HG03139 (cell line): ENCODE data around the gene RAB31.

Source experiments
- ATAC-seq: cut with Tn5 transposase; IDR thresholded peaks from one replicate; pipeline ENCODE4 v1.9.1; 2021; ENCODE audit not compliant: unreplicated experiment

Gene RAB31

DNA sequence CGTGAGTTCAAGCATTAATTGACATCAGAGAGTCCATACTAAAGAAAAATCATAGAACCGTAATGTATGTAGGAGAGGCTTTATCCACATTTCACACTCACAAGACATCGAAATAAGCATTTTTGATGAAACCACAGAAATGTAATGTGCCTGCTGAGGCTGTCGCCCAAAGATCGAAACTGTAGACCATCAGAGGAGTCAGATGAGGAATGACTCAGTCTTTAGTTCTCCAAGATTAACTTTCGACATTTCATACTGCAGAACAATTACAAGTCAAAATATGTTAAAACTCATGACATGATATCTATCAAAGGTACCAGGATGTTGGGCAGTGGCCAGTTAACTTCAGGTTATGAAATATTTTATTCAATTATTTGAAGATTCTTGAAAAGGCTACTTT is 79.6 kb downstream of the RAB31 start:
- ATAC-seq = no peak

DNA sequence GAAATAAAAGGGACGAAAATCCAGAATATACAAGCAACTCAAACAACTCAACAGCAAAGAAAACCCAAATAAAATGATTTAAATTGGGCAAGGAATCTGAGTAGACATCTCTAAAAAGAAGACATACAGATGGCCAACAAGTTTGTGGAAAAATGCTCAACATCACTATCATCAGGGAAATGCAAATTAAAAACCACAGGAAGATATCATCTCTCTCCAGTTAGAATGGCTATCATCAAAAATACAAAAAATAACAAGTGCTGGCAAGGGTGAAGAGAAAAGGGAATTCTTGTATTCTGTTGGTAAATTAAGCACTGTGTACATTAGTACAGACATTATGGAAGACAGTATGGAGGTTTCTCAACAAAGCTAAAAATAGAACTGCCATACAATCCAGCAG is 80.0 kb downstream of the RAB31 start:
- no peak for ATAC-seq

DNA sequence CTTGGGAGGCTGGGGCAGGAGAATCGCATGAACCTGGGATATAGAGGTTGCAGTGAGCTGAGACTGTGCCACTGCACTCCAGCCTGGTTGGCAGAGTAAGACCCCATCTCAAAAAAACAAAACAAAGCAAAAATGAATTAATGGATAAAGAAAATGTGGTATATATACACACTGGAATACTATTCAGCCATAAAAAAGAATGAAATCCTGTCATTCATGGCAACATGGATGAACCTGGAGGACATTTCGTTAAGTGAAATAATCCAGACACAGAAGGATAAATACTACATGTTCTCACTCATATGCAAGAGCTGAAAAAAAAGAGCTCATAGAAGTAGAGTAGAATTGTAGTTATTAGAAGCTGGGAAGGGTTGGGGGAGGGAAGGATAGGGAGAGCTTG is 80.8 kb downstream of the RAB31 start:
- ATAC-seq = no peak

DNA sequence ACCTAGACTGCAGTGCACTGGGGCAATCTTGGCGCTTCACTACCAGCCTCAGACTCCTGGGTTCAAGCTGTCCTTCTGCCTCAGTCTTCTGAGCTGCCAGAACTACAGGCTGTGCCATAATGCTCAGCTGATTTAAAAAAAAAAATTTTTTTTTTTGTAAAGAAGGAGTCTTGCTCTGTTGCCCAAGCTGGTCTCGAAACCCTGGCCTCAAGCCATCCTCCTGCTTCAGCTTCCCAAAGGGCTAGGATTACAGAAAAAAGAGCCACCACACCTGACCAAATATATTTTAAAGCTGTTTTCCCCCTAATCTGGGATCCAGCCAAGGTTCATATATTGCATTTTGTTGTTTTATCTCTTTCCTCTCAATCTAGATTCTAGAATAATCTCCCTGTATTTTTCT is 82.2 kb downstream of the RAB31 start:
- no peak for ATAC-seq

DNA sequence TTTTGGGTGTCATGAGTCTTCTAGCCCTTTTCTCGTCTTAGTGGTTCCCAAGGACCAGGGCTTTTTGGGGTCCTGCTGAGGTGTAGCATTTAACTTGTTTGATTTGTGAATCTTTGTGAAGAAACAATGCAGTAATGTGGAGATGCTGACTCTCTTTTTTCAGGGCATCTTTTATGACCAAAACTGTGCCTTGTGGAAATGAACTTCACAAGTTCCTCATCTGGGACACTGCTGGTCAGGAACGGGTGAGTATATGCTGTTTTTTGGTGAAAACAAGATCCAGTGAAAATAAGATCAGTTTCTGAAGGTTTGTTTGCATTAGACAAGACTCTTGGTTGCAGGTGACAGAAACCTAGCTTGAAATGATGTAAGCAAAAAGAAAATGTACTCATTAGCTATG is 83.9 kb downstream of the RAB31 start:
- ATAC-seq = no peak

DNA sequence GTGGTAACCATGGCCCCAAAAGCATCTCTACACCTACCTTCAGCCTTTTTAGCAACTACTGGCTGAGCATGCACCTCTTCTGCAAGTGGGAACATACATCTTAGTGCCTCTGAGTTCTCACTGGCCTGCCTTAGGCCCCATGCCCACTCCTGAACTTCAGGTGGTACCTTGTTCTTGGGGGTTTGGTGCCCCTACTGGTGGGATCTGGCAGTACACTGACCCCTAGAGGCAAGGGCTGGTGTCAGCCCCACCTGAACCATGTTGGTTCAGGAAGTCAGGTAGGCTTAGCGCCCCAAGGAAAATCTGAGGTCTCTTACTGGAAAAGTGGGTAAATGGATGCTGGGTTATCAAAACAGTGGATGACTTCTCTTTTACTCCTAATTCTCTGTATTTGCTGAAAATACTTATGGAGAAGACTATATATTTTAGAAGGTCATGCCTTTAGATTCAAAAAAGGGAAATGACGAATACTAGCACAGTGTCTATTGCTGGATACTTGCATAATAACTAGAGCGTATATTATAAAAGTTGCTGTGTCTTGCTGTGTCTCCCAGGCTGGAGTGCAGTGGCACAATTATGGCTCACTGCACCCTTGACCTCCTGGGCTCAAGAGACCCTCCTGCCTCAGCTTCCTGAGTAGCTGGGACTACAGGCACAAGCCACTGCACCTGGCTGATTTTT is 84.6 kb downstream of the RAB31 start:
- ATAC-seq = no peak

DNA sequence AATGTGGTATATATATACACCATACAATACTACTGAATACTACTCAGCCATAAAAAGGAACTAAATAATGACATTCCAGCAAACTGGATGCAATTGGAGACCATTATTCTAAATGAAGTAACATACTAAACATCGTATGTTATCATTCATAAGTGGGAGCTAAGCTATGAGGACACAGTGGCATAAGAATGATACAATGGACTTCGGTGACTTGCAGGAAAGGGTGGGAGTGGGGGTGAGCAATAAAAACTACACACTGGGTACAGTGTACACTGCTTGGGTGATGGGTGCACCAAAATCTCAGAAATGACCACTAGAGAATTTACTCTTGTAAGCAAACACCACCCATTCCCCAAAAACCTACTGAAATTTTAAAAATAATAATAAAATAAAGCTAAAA is 87.9 kb downstream of the RAB31 start:
- no peak for ATAC-seq

DNA sequence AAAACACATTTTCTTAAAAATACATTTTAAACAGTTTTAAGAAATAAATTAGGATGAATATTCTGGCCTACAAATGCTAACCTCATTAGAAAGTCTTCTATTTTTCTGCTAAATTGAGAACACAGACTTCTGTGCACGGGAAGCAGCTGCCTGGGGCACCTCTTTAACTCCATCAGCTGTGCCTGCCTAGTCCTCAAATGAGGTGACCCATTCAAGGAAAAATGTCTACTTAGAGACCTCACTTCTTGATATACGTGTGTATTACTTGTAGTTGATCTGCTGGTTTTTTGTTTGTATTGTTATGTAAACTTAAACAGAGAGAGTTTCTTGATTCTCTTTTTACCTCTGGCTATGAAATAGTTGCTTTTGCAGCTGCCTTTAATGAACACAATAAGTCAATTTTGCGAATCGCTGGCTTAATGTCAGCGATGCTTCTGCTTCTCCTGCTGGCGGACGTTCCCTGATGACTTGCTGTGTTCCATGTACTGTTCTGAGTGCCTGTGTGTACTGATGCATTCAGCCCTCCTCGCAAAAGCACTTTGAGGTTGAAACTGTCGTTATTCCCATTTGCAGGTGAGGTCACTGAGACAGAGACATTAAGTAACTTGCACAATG is 88.9 kb downstream of the RAB31 start:
- no peak for ATAC-seq

DNA sequence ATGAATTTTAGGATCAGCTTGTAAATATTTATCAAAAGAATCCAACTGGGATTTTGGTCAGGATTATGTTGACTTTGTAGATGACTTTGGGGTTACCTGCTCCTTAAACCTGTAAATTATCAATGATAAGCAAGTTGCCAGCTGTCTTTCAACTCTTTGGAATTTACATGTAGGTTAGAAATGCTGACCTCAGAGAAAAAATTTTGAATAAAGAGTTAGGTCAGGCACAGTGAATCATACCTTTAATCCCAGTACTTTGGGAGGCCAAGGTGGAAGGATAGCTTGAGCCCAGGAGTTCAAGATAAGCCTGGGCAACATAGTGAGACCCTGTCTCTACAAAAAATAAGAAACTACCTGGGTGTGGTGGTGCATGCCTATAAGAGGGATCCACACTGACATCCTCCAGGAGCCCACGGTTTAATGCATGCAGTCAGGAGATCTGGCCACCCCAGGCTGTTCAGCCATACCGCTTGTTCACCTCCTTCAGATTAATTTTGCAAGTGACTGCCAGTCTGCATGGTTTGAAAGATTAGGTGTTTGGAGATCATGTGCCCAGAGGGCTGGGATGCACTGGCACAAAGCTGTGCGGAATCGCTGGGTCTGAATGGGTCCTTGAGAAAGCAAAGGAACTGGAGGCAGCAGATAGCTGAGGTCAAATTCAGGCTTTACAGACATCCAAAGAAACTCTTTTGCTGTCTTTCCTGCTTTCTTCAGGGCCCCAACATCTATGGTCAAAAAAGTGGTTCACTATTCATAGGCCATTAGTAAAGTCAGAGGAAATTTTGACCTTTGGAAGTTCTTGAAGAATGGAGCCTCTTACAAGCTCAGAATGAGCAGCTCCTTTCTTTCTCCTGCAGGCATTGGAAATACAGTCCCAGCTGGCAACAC is 94.3 kb downstream of the RAB31 start:
- no peak for ATAC-seq

DNA sequence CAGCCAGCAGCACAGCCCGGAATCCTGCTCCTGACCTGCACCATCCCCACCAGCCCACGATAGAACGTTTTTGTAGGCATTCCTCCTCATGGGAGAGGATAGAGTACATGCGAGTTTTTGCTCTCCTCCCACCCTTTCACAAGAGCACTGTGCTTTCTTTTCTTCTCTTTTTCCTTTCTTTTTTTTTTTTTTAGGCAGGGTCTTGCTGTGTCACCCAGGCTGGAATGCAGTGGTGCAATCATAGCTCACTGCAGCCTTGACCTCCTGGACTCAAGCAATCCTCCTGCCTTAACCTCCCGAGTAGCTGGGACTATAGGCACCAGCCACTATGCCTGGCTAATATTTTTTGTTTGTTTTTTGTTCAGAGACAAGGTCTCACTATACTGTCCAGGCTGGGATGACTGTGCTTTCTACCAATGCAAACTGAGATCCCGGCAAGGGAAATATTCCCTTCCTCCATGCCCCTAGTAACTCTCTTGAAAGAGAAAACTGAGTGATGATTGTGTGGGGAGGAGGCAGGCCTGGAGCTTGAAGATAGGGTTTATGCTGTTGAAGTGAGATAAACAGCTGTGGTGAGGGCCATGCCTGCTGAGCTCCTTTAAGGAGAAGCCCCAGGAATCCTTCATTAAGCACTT is 95.1 kb downstream of the RAB31 start:
- no peak for ATAC-seq

DNA sequence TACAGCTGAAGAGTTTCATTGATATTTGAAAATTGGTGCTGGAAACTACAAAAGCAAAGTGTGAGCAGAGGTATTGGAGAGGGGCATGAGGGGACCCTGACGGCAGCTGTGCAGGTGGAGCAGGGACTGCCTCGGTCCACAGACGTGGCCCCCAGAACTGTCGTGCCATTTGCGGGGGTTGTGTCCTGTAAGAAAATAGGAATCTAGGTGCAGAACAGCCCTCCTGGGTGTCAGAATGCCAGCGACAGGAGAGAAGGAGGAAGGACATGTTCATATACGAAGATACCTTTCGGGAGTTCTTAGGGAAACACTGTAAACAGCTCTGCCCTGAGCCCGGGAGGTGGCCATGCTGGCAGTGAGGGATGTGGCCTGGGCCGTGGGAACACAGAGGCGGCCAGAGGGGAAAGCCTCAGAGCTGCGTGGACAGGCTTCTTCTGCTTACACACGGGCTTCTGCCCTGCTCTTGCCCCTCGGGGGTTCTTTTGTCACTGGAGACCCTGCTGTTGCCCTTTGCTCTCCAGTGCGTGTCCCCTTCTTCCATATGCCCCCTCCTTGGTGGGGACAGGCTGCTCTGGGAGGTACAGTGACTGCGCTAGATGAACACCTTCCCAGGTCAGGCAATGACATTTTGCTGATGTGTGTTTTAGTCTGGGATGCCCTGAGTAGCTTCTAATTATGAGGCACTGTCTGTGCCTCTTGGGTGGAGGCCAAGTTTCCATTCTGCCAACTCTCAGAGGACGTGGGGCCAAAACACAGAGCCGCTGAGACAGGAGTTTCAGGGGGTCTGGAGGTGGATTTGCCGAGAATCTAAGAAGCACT is 95.8 kb downstream of the RAB31 start:
- ATAC-seq = no peak

DNA sequence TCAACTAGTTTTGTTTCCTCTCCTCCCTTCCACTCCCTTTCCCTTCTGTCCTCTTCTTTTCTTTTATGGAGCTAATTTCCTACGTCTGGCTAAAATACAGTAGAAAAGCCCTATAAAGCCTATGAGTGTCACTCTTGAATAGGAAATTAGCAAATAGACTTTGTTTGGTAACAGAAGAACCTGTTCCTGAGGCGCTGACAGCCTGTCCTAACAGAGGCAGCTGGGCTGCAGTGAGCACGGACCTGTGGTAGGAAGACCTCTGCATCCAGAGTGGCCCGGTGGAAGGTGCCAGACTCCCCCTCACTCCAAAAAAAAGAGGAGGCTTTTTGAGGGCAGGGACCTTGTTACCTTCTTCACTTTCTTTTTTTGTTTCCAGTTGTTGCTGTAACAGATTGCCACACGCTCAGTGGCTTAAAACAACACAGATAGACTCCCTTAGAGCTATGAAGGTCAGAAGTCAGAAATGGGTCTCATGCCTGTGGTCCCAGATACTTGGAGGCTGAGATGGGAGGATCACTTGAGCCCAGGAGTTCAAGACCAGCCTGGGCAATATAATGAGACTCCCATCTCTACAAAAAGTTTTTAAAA is 96.5 kb downstream of the RAB31 start:
- no peak for ATAC-seq

DNA sequence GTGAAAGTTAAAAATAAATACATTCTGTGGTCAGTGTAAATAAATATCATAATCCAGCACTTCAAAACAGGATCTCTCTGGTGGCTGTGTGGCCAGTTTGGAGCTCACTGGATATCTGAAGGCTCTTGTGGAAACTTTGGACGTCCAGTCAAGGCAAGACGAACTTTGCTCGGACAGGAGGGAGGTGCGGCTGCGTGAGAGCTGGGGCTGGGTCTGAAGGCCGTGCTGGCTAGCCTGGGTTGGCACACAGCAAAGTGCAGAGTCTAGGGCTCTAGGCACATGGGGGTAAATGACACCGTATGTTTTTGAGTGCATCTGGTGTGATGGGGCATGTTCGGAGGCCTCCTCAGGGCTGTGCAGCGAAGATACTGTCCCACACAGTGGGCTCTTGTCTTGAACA is 98.8 kb downstream of the RAB31 start:
- no peak for ATAC-seq

DNA sequence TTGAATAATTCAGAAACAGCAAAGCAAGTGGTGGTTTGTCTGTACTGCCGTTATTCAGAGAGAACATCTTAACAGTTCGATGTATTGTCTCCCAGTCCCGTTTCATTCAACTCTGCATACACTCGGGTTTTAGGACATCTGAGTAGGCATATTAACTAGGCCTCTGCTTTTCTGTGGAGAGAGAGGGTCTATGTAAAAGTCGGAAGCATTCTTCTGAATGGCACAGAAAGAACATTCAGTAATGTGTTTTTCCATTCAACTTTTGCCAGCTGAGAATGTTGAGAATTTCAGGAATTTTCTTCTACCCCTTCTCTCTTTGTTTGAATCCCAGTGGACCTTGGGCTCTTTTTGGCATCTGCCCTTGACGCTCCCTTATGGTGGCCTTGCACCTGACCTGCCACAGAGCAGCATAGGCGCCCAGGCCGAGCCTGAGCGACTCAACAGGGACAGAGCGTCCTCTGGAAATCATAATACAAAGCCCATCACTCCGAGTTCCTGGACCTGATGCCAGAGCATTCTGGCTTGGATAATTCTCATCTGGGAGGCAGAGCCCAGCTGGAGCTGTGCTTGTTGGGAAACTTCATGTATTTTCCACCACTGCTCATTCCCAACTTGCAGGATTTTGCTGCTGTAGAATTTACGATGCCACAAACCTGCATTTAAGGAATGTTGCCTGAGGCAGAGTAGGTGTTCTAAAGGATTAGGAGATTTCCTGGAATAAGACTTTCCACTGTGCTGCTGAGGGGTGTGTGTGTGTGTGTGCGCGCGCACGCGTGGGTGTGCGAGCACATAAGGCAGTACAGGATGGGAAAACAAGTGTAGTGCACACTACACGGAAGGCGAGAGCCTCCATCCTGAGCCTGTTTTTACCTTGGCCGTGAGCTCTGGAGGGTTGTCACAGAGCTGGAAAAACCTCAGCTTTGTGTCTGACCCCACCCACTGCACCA is 100.5 kb downstream of the RAB31 start:
- no peak for ATAC-seq

DNA sequence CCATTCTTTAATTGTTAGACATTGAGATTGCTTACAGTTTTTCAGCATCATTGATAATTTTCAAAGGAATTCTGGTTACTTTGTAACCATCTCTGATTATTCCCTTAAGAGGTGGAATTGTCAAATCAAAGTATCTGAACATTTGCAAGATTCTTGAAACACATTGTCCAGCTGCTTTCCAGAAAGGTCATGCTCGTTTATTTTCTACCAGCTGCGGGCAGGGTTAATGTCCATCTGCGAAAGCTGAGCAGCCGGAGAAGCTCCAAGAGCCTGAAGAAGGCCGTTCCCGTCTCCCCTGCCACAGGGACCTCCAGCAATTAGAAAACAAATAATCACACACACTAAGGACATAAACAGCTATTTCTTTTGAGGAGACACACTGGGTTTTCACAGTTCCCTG is 101.6 kb downstream of the RAB31 start:
- ATAC-seq = no peak

DNA sequence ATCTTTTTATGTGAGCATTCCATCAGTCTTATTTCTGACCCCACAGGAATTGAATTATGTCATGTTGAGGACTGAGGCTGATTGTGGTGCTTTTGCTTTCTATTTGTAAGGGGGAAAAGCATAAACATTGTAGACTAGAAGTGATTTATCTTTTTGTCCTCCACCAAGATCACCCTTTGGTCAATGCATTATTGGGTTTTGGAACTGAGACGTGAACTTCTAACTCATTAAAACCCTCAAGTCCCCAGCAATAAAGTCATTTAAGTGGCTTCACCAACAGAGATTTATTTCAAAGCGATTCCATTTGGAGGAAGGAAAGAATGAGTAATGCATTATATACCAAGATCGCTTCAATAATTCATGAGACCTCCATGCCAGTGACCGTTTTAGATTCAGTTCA is 102.2 kb downstream of the RAB31 start:
- ATAC-seq = no peak

DNA sequence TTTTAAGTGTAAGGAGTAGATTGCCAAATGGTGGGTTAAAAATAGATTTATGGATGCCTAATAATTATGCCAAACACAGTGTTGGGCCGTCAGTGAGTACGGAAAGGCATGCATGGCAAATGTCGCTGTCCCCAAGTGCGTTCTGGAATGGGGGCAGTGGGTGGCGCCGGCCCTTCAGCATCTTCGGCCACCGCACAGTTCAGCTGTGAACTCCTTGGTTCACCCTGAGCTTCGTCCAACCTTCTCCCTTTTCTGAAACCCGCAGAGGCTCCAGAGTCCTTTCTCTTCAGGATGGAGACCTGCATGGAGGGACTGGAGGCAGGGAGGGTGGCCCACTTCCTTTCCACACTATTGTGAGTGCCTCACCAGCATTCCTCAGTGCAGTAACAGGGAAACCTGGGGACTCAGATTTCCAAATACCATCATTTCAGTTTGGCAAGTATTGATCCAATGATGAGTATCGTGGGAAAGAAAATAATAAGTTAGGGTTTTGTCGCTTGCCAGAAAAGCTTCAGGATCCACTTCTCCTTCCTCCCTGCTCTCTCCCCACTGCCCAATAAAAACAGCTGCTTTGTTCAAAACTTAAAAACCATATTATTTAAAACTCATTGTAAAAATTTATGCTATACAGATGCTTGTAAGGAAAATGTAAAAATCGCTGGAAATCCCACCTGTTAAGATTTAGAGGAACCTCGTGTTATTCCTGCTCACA is 103.0 kb downstream of the RAB31 start:
- no peak for ATAC-seq

DNA sequence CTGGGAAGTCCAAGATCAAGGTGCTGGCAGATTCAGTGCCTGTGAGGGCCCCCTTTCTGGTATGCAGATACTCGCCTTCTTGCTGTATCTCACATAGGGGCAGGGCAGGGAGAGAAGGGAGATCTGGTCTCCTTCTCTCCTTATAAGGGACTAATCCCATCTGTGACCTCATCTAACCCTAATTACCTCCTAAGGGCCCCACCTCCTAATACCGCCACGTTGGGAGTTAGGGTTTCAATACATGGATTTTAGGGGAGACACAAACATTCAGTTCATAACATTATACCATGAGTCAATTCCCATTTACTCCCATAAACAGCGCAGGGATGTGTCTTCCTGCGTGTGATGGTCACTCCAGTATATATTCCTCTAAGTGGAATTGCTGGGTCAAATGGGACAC is 103.9 kb downstream of the RAB31 start:
- no peak for ATAC-seq

DNA sequence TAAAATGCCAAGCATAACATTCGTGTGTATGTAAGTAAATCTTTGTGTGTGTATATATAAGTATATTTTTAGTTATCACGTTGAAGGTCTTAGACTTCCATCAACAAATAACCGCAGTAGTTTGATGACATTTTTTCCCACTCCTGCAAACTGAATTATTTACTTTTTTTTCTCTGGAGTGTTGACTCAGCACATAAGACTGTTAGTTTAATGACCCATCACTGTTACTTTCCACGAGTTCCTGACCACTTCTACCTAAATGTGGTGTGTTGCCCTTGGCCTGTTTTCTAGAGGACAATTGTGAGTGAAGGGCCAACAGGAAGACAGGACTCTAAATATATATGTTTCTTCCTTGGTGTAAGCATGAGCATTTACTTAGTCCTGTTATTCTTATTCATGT is 106.3 kb downstream of the RAB31 start:
- ATAC-seq = no peak
